Activated CD4-positive, CD25-positive, alpha-beta regulatory T cell treated with anti-CD3 and anti-CD28 coated beads, Interleukin-2, amount 50 U/mL, for 24 hours (primary cell): ENCODE results near the gene RFT1.
A peak's percentile ranks its signal among the peaks of the same experiment; 100 is the strongest.

ENCODE experiments used
- ATAC-seq, 2 donors: fragments of 150-1000 bp; cut with Tn5 transposase; one replicate each; pipeline ENCODE4 v1.10.0; 2021; ENCODE audit warnings: mild to moderate bottlenecking in 1 of 2, moderate library complexity in 1 of 2

Gene RFT1

GRCh38 chr3:53084310-53085001 is 45.8 kb downstream of the RFT1 start:
- ATAC-seq, result peak in 1 of 2 donors; percentile 36

GRCh38 chr3:53083949-53084309 is 46.3 kb downstream of the RFT1 start:
- no peak for ATAC-seq

GRCh38 chr3:53083521-53083920 is 46.7 kb downstream of the RFT1 start:
- no peak for ATAC-seq

- no peak for ATAC-seq
These were observed 47.5 kb downstream of the RFT1 start for GRCh38 chr3:53082736-53083135.

- ATAC-seq, result no peak
These were observed 48.9 kb downstream of the RFT1 start for GRCh38 chr3:53081318-53081717.

- ATAC-seq, result no peak
These were observed 49.5 kb downstream of the RFT1 start for GRCh38 chr3:53080612-53081205.

- ATAC-seq, result no peak
These were observed 50.3 kb downstream of the RFT1 start for GRCh38 chr3:53079791-53080555.

GRCh38 chr3:53079147-53079546 is 51.1 kb downstream of the RFT1 start:
- ATAC-seq, result no peak

GRCh38 chr3:53078656-53079055 is 51.6 kb downstream of the RFT1 start:
- ATAC-seq, result no peak

GRCh38 chr3:53077476-53078220 is 52.6 kb downstream of the RFT1 start:
- no peak for ATAC-seq

GRCh38 chr3:53075743-53076140 is 54.5 kb downstream of the RFT1 start:
- no peak for ATAC-seq

- ATAC-seq, result no peak
These were observed 55.2 kb downstream of the RFT1 start for GRCh38 chr3:53074761-53075742.

- no peak for ATAC-seq
These were observed 55.9 kb downstream of the RFT1 start for GRCh38 chr3:53074366-53074696.

GRCh38 chr3:53073553-53074365 is 56.5 kb downstream of the RFT1 start:
- no peak for ATAC-seq

GRCh38 chr3:53072653-53073552 is 57.3 kb downstream of the RFT1 start:
- peak; percentile 96 to 97 for ATAC-seq

GRCh38 chr3:53071882-53072431 is 58.3 kb downstream of the RFT1 start:
- ATAC-seq, result no peak

- ATAC-seq, result no peak
These were observed 60.7 kb downstream of the RFT1 start for GRCh38 chr3:53069422-53070068.

GRCh38 chr3:53068176-53068575 is 62.1 kb downstream of the RFT1 start:
- ATAC-seq, result no peak

- ATAC-seq, result no peak
These were observed 62.7 kb downstream of the RFT1 start for GRCh38 chr3:53067567-53067966.
